Retinal pigment epithelial cell (primary cell): ENCODE results near the gene CST7.

Experiments
- DNase-seq: peaks from one replicate; pipeline ENCODE4 v3.0.0-alpha.2; 2010; ENCODE audit warnings: low read depth
- H3K4me3 ChIP-seq: 2 replicates; pipeline ENCODE4 v1.5.1; 2011; ENCODE audit warnings: mild to moderate bottlenecking, low read length, control low read depth, moderate library complexity
- CTCF ChIP-seq: conservative IDR thresholded peaks from 2 replicates; pipeline ENCODE4 v1.5.1; 2011; ENCODE audit warnings: low read depth, low read length, control low read depth, inconsistent platforms

CST7 gene

DNA sequence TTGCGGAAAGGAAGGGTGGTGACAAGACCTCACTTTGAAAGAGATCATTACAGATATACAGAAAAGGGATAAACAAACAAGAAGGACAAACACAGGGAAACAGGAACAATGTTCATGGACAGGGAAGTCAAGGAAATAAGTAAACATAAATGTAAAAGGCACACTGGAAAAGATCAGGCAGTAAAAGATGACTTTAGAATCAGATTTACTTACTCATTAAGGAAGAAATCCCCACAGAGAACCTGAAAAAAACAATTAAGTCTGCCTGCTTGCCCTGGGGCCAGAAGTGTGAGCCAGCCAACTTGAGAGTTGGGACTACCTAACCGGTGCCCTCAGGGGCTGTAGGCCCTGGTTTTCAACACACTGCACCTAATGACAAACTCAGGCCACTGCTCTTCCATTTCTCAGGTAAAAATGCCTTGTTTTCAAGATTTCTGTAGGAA, 41.8 kb downstream of the CST7 start:
- no peak for DNase-seq
- no peak for TF ChIP-seq CTCF
- no peak overlapping the region for H3K4me3 ChIP-seq

- no peak for TF ChIP-seq CTCF
- H3K4me3 ChIP-seq, result peak overlapping the region; percentile 88
- DNase-seq, result no peak
Observed at GRCh38 chr20:24991897-24992486, 42.9 kb downstream of the CST7 start.

DNA sequence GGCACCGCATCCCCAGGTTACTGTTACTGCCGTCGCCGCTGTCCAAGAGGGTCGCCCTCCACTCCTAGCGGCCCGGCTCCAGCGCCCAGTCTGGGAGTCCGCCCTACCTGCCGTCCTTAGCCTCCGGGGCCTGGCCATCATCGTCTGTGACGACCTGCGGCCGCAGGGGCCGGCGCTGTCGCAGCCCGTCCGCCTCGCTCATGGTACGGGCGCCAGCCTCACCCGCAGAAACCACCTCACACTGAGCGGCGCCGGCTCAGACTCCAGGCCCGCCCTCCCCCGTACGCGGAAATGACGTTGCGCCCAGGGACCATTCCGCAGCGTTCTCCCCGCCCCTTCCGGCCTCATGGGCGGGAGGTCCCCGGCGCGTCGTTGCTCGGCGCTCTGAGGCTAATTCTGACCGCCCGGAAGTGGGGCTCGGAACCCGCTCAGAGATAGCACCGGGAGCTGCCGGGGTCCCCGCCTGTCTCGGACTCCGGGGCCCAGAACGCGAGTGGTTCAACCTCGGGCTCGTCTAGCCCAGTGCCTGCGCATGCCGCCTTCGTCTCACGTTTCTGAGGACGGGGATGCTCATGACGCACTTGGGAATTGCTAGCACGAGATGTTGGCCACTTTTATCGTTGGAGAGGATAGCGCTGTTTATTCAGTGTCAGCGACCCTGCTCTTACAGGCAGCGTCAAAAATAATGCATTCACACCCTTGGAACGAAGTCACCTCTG, 43.6 kb downstream of the CST7 start, which contains the start of gene APMAP:
Gene APMAP (minus strand): TSS at position 265 of the 719 bp plus-strand sequence. CDS start 63 bp downstream, at position 202.
- H3K4me3 ChIP-seq, result peak within 1 kb of the TSS; percentile 88
- TF ChIP-seq CTCF, result no peak
- peak; percentile 72 for DNase-seq

DNA sequence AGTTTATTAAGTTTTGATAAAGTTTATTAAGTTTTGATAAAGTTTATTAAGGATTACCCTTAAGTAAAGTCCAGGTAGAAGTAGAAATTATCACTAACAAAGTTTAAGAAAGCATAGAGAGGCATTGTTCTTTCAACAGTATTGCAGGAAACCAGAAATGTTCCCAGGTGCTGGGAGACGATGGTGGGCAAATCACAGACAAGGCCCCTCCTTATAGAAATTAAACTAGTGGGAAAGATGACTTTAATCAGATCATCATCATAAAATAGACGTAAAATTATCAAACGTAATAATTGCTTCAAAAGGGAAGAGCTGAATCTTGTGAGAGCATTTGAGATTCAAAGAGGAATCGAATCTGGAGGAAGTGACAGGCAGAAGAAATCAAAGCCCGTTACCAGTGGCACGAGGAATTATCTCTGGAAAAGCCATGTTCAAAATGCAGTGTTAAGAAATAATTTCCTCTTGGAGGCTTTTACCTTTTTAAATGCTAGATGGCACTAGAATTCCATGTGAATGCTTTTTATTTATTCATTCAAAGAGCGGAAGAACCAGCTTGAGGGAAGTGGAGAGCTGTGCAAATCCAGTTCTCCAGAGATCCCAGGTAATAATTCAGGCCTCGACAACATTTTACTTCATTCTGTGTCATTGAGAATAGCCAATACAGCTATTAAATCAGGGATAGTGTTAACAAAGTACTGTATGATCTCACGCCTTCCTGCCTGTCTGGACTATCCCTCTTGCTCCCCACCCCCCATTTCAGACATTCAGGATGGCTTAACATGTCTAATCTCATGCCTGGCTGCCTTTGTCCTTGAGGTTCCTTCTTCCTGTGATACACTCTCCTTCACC, 44.5 kb downstream of the CST7 start:
- DNase-seq, result no peak
- peak; percentile 32 for TF ChIP-seq CTCF

GRCh38 chr20:24994186-24994465, 45.1 kb downstream of the CST7 start:
- TF ChIP-seq CTCF, result no peak
- H3K4me3 ChIP-seq, result no peak overlapping the region
- DNase-seq, result no peak

More for the DNA sequence above, 44.5 kb downstream of the CST7 start:
- peak overlapping the region; percentile 88 for H3K4me3 ChIP-seq

DNA sequence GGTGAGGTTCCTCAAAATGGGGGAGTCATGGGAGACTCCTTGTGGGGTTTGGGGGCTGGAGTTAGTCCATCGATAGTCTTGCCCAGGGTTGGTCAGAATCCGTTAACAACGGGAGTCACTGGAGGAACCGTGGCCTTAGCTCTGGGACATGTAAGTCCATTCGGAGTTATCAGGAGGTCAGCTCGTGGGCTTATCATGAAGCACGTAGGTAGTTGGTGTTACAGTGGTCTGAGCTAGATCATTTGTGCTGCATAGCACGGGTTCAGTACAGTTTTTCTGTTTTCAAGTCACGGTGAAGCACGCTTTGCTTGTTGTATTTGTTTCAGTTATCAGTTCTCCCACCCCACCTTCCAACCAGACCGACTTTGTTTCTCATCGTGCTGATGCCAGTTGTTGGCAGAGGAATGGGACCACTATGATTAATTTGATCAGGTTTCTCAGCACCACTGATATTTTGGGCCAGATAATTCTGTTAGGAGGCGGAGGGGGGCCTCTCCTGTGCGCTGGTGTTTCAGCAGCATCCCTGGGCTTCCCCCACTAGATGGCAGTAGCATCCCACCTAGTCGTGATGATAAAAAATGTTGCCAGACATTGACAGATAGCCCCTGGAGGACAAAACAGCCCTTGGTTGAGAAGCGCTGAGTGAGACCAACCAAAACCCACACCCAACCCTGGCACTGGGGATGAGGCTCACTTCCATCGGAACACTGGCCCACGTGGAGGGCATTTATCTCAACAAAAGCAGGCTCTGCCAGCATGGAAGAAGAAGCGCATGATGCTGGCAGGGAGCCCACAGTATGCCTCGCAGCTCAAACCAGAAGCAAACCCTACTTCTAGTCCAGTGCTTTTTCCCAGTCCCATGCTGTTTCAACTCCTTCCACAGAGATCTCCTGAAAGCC, 45.6 kb downstream of the CST7 start:
- peak; percentile 93 for TF ChIP-seq CTCF
- DNase-seq, result peak; percentile 17
- H3K4me3 ChIP-seq, result peak overlapping the region; percentile 6
